ENCODE measurements around the gene SPAG17. TPM values are rescaled to one million over a fixed set of nuclear protein-coding genes. Genes with fewer than 3 reads are reported as not detected.
A peak's percentile ranks its signal among the peaks of the same experiment; 100 is the strongest.

The SPAG17 gene
- total RNA-seq, 1 donor from 2014 or later = 0.30 TPM

GRCh38 chr1:118032883-118033282, 152.1 kb downstream of the SPAG17 start:
- H3K27ac Mint-ChIP-seq (ENCODE audit: unreplicated experiment) = no peak overlapping the region
- peaks cover 3% of the 10 kb centered on the region for H3K27me3 Mint-ChIP-seq (ENCODE audit: low read depth)
- no peak for TF ChIP-seq CTCF (IDR thresholded peaks at IDR 0.05)
- no peaks in the 10 kb centered on the region for H3K36me3 Mint-ChIP-seq (ENCODE audit: low read depth)
- no peak for DNase-seq (ENCODE audit: low spot score)
- no peak overlapping the region for H3K4me3 Mint-ChIP-seq (ENCODE audit: unreplicated experiment)
- no peaks in the 10 kb centered on the region for H3K9me3 Mint-ChIP-seq (ENCODE audit: low read depth)
- no peaks in the 10 kb centered on the region for H3K4me1 Mint-ChIP-seq (ENCODE audit: low read depth)

- Mint-ChIP-seq H3K4me3 (ENCODE audit: unreplicated experiment) (no peak overlapping the region), H3K27ac (ENCODE audit: unreplicated experiment) (no peak overlapping the region), H3K9me3 (ENCODE audit: low read depth) (no peaks in the 10 kb centered on the region), H3K27me3 (ENCODE audit: low read depth) (peaks cover 16% of the 10 kb centered on the region), H3K36me3 (ENCODE audit: low read depth) (no peaks in the 10 kb centered on the region), H3K4me1 (ENCODE audit: low read depth) (no peaks in the 10 kb centered on the region)
- no peak for DNase-seq (ENCODE audit: low spot score)
- TF ChIP-seq CTCF (IDR thresholded peaks at IDR 0.05) = no peak
Measured at GRCh38 chr1:118028267-118028666, 156.8 kb downstream of the SPAG17 start.

- no peaks in the 10 kb centered on the region for H3K4me1 Mint-ChIP-seq (ENCODE audit: low read depth)
- H3K4me3 Mint-ChIP-seq (ENCODE audit: unreplicated experiment) = no peak overlapping the region
- TF ChIP-seq CTCF (IDR thresholded peaks at IDR 0.05) = peak; percentile 24
- H3K36me3 Mint-ChIP-seq (ENCODE audit: low read depth) = no peaks in the 10 kb centered on the region
- H3K9me3 Mint-ChIP-seq (ENCODE audit: low read depth) = no peaks in the 10 kb centered on the region
- H3K27me3 Mint-ChIP-seq (ENCODE audit: low read depth) = peaks cover 16% of the 10 kb centered on the region
- H3K27ac Mint-ChIP-seq (ENCODE audit: unreplicated experiment) = no peak overlapping the region
- no peak for DNase-seq (ENCODE audit: low spot score)
Measured at GRCh38 chr1:118023199-118023598, 161.8 kb downstream of the SPAG17 start.

DNA sequence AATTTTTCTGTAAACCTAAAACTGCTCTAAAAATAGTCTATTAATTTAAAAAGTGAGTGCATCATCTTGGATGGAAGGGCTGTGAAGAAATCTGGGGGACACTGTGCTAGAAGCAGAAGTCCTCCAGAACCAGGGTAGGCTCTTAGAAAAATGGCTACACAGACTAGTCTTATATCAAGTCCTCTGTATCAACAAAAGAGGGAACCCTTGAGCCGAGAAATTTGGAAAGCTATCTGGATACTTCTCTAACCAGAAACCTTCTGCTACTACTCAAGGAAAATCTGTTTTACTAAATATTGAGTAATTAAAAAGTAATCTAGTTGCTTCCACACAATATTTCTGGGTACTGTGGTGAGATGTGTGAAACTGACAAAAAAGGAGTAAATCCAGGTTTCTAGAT, 163.4 kb downstream of the SPAG17 start:
- no peaks in the 10 kb centered on the region for H3K36me3 Mint-ChIP-seq (ENCODE audit: low read depth)
- H3K27ac Mint-ChIP-seq (ENCODE audit: unreplicated experiment) = no peak overlapping the region
- H3K9me3 Mint-ChIP-seq (ENCODE audit: low read depth) = no peaks in the 10 kb centered on the region
- no peak overlapping the region for H3K4me3 Mint-ChIP-seq (ENCODE audit: unreplicated experiment)
- H3K27me3 Mint-ChIP-seq (ENCODE audit: low read depth) = peaks cover 13% of the 10 kb centered on the region
- peak; percentile 27 for TF ChIP-seq CTCF (IDR thresholded peaks at IDR 0.05)
- H3K4me1 Mint-ChIP-seq (ENCODE audit: low read depth) = no peaks in the 10 kb centered on the region
- no peak for DNase-seq (ENCODE audit: low spot score)

DNA sequence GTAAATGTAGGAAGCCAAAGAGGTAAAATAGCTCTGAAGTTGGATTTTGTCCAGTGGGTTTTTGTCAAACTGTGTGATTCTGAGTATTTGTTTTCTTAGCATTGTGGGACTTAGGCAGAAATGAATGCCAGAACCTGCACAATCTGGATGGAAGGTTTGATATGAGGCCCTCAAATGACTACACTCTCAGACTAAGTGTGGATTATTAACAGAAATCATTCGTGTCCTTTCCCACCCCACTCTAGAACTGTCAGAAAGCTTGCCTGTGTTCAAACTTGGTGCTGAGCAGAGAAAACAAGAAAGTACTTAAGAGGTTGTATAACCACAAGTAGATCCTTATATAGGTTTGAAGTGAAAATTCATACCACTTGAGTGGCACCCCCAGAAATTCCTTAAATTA, 167.0 kb downstream of the SPAG17 start:
- no peaks in the 10 kb centered on the region for H3K4me1 Mint-ChIP-seq (ENCODE audit: low read depth)
- TF ChIP-seq CTCF (IDR thresholded peaks at IDR 0.05) = no peak
- H3K36me3 Mint-ChIP-seq (ENCODE audit: low read depth) = no peaks in the 10 kb centered on the region
- DNase-seq (ENCODE audit: low spot score) = no peak
- no peaks in the 10 kb centered on the region for H3K27me3 Mint-ChIP-seq (ENCODE audit: low read depth)
- no peaks in the 10 kb centered on the region for H3K9me3 Mint-ChIP-seq (ENCODE audit: low read depth)
- H3K27ac Mint-ChIP-seq (ENCODE audit: unreplicated experiment) = no peak overlapping the region
- H3K4me3 Mint-ChIP-seq (ENCODE audit: unreplicated experiment) = no peak overlapping the region

Data from chondrocyte (in vitro differentiated cells).